Peyer's patch (tissue), 4 donors: ENCODE results near the gene OTUB1.

Source experiments
- POLR2A ChIP-seq, 2 donors: fragments of 450-650 bp; IDR thresholded peaks; one replicate each; pipeline ENCODE4 v1.5.1; 2017; ENCODE audit warnings: antibody characterized with exemption in 2 of 2, mild to moderate bottlenecking in 2 of 2, moderate library complexity in 2 of 2
- TF ChIP-seq, protein P1 (sequence below), 6 experiments: fragments of 450-650 bp in 4 of 6; fragments of 200-600 bp in 2 of 6; sonication (generic) in 1 of 6; IDR thresholded peaks; one replicate each; pipeline ENCODE4 v1.5.1; 2017 to 2019; ENCODE audit warnings: antibody characterized with exemption in 6 of 6, mild to moderate bottlenecking in 3 of 6, moderate library complexity in 1 of 6

DNA sequence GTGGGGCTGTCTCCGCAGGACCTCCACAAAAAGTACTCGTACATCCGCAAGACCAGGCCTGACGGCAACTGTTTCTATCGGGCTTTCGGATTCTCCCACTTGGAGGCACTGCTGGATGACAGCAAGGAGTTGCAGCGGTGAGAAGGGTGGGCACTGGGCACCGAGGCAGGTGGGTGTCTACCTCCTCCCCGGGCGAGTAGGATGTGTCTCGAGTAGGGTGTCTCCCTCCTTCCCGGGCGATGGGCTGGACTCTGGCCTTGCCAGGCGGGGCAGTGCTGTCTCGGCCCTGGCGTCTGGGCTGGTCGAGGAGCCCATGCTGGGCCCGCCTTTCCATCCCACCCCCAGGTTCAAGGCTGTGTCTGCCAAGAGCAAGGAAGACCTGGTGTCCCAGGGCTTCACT is 10.3 kb downstream of the OTUB1 start:
- no peak for TF ChIP-seq POLR2A (IDR thresholded peaks at IDR 0.05)
- TF ChIP-seq, protein P1, sequence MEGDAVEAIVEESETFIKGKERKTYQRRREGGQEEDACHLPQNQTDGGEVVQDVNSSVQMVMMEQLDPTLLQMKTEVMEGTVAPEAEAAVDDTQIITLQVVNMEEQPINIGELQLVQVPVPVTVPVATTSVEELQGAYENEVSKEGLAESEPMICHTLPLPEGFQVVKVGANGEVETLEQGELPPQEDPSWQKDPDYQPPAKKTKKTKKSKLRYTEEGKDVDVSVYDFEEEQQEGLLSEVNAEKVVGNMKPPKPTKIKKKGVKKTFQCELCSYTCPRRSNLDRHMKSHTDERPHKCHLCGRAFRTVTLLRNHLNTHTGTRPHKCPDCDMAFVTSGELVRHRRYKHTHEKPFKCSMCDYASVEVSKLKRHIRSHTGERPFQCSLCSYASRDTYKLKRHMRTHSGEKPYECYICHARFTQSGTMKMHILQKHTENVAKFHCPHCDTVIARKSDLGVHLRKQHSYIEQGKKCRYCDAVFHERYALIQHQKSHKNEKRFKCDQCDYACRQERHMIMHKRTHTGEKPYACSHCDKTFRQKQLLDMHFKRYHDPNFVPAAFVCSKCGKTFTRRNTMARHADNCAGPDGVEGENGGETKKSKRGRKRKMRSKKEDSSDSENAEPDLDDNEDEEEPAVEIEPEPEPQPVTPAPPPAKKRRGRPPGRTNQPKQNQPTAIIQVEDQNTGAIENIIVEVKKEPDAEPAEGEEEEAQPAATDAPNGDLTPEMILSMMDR (IDR thresholded peaks at IDR 0.05): no peak
